Adipocyte (in vitro differentiated cells): Measurements from ENCODE around the gene ITPKB.

Experiments
- DNase-seq: peaks from one replicate; pipeline ENCODE4 v3.0.0-alpha.2; 2015; ENCODE audit warnings: low read depth
- H3K27me3 ChIP-seq: replicated peaks from 2 replicates; pipeline ENCODE4 v1.7.0; 2013; ENCODE audit warnings: mild to moderate bottlenecking, low read length, moderate library complexity; ENCODE audit not compliant: control insufficient read depth, insufficient read depth
- H3K36me3 ChIP-seq: 2 replicates; pipeline ENCODE4 v1.7.0; 2013; ENCODE audit warnings: low read length, mild to moderate bottlenecking, moderate library complexity; ENCODE audit not compliant: control insufficient read depth, insufficient read depth, severe bottlenecking
- H3K4me1 ChIP-seq: 2 replicates; pipeline ENCODE4 v1.7.0; 2013; ENCODE audit warnings: mild to moderate bottlenecking, low read length, moderate library complexity; ENCODE audit not compliant: control insufficient read depth, insufficient read depth
- H3K4me3 ChIP-seq: 2 replicates; pipeline ENCODE4 v1.7.0; 2013; ENCODE audit warnings: mild to moderate bottlenecking, low read length, moderate library complexity
- H3K9ac ChIP-seq: 2 replicates; pipeline ENCODE4 v1.7.0; 2013; ENCODE audit warnings: mild to moderate bottlenecking, low read length, moderate library complexity
- H3K9me3 ChIP-seq: 2 replicates; pipeline ENCODE4 v1.7.0; 2013; ENCODE audit warnings: mild to moderate bottlenecking, low read length, moderate library complexity; ENCODE audit not compliant: control insufficient read depth

ITPKB gene

DNA sequence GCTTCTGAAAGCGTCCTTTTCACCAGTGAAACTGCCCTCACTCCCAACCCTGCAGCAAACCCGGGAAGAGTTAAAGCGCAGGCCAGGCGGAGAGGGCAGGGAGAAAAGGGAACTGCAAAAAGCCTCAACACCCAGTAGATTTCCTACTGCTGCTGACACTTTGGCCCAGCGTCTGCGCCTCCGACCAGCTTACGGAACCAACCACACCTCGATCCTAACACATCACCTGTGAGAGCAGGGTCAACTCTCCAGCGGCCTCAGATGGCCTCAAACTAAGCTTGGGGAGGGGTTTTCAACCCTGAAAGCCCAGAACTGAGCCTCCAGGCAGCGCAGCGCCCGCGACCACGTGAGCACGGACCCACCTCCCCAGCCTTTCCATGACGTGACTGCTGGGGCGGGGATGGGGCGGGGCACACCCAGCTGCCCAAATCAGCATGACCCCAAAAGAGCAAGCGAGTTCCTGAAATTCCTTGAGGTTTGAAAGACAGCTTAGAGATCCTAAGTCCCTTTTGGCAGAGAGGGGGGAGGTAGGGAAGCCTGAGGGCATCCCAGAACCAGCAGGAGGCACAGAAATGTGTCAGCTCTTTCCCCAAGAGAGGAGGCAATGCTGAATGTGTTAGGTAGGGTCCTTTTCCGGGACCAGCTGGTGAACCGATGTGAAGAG, 59.1 kb downstream of the ITPKB start:
- DNase-seq: peak; percentile 88
- no peaks in the 10 kb centered on the region for H3K27me3 ChIP-seq
- peaks cover 54% of the 10 kb centered on the region for H3K4me1 ChIP-seq
- peak overlapping the region; percentile 84 for H3K9ac ChIP-seq
- H3K9me3 ChIP-seq: no peaks in the 10 kb centered on the region
- peak overlapping the region; percentile 81 for H3K4me3 ChIP-seq
- H3K36me3 ChIP-seq: no peaks in the 10 kb centered on the region

DNA sequence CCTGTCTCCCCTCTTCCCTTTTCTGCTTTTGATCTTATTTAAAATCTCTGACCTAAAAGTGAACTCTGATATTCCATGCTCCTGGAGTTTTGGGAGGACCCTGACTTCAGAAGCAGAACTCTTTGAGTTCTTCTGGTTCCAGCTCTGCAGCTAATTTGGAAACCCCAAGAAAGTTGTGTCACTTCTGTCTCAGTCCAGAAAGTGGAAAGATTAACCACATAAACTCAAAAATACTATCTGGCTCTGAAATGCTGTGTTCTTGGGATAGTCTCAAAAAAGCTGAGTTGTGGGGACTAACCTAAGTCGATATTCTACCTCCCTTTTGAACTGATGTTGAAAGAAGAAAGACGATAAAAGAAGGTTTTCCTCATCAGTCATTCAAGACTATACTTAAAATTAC, 59.8 kb downstream of the ITPKB start:
- peak; percentile 4 for DNase-seq
- Histone ChIP-seq H3K4me3 (no peak overlapping the region), H3K9me3 (no peaks in the 10 kb centered on the region), H3K36me3 (no peaks in the 10 kb centered on the region), H3K4me1 (peaks cover 59% of the 10 kb centered on the region), H3K27me3 (no peaks in the 10 kb centered on the region), H3K9ac (peak overlapping the region; percentile 84)

GRCh38 chr1:226678701-226679100, 60.4 kb downstream of the ITPKB start:
- no peak overlapping the region for H3K9ac ChIP-seq
- H3K4me3 ChIP-seq: no peak overlapping the region
- no peaks in the 10 kb centered on the region for H3K9me3 ChIP-seq
- H3K4me1 ChIP-seq: peaks cover 59% of the 10 kb centered on the region
- H3K36me3 ChIP-seq: no peaks in the 10 kb centered on the region
- DNase-seq: no peak
- no peaks in the 10 kb centered on the region for H3K27me3 ChIP-seq

- Histone ChIP-seq H3K4me3 (no peak overlapping the region), H3K9me3 (no peaks in the 10 kb centered on the region), H3K36me3 (no peaks in the 10 kb centered on the region), H3K9ac (no peak overlapping the region), H3K27me3 (no peaks in the 10 kb centered on the region), H3K4me1 (peaks cover 59% of the 10 kb centered on the region)
- DNase-seq: no peak
Observed at GRCh38 chr1:226678251-226678650, 60.8 kb downstream of the ITPKB start.

DNA sequence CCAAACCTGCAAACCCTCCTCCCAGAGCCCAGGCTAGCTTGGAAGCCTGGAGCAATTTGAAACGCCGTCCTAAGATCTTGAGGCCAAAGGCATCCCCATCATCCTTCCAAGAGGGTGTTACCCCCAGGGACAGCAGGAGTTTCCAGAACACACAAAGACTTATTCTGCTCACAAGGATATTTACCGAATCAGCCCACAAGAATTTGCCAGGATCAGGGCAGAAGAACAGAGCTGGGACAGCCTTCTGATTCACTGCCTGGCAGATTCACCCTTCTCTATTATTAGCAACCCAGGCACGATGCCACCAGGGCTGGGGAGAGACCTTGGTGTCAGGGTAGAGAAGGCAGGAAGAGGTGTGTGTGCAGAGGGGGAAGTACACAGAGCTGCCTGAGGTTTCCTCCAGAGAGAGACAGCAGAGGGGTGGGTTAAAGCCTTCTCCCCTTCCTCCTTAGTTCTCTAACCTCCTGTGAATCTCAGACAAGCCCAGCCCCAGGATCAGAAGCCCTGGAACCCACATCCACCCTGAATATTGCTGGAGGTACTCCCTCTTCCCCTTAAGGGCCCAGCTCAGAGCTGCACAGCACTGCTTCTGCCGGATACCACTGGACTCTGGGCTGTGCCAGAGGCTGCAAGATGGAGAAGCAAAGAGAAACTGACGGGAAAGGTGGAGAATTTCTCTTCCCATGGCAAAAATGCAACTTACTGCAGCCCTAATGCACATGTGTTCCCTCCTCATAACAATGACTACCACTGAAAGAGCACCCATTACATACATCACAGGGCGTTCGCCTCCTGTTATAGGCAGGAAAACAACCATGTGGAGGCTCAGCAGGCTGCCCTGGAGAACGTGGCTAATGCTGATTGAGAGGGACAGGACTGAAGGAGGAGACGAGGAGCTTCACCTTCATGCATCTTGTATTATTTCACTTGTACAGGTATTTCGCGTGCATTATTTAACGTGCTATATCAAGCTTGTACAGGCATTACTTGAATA, 61.8 kb downstream of the ITPKB start:
- Histone ChIP-seq H3K4me3 (peak overlapping the region; percentile 59), H3K9ac (no peak overlapping the region), H3K36me3 (no peaks in the 10 kb centered on the region), H3K27me3 (no peaks in the 10 kb centered on the region), H3K4me1 (peaks cover 59% of the 10 kb centered on the region), H3K9me3 (no peaks in the 10 kb centered on the region)
- DNase-seq: peak; percentile 77

GRCh38 chr1:226676381-226676780, 62.7 kb downstream of the ITPKB start:
- Histone ChIP-seq H3K4me1 (peaks cover 59% of the 10 kb centered on the region), H3K4me3 (peak overlapping the region; percentile 59), H3K9ac (no peak overlapping the region), H3K36me3 (no peaks in the 10 kb centered on the region), H3K27me3 (no peaks in the 10 kb centered on the region), H3K9me3 (no peaks in the 10 kb centered on the region)
- DNase-seq: no peak

DNA sequence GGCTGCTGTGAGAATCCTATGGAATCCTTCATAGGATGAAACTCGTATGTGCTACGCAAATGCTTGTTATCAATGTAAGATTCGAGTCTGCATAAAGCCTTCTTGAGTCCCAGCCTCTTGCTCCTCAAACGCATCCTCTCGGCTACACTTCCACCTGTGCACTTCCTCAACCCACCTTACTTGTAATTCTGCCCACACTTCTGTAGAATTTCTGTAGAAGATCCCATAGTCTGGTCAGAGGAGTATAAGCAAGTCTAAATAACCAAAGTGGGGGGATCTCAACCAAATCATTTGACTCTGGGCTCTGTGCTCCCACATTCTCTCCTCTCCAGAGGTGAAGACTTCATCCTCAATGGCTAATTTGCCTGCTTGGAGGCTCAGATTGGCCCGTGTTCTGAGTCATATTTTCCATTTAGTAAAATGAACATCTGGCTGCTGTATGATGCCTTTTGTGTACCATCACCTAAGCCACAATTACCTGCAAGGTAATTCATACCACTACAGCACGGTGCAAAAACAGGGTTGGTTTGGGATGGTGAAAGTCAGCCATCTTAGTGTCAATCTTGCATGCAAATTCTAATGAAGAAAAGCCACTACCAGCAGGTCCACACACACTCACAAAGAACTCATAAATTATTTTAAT, 63.2 kb downstream of the ITPKB start:
- H3K36me3 ChIP-seq: no peaks in the 10 kb centered on the region
- no peak for DNase-seq
- H3K4me3 ChIP-seq: no peak overlapping the region
- H3K4me1 ChIP-seq: peaks cover 56% of the 10 kb centered on the region
- no peaks in the 10 kb centered on the region for H3K27me3 ChIP-seq
- H3K9ac ChIP-seq: no peak overlapping the region
- H3K9me3 ChIP-seq: no peaks in the 10 kb centered on the region

DNA sequence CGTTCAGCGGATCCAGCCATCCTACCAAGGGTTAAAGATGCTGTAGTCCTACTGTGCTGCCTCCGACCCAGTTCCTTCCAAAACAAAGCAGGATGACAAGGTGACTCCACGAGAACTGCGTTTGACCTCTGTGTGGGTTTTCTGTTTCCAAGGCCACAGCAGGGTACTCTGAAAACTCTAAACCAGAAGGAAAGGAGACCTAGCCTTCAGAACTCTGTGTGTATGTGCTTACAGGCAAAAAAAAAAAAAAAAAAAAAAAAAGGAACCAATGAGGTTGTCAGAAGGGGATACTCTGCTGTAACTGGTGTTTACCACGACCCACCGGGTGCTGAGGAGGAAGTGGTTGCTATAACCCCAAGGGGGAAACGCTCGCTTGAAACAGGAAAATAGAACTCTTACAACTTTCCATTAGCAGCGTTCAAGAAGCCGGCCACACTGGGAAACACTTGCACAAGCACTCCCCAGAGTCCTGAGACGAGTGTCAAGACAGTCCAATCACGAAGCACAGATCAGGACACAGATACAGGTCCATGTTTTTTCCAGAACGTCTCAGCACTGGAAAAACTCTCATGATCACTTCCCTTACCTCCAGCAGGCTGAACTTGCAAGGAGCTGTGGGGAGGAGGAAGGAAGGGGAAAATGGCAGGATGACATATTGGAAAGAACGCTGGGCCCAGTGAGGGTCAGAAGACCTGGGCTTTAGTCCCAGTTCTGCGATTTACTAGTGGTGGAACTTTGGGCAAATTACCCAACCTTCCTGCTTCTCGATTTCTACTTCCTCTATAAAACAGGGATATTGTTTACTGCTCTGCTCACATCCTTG, 64.0 kb downstream of the ITPKB start:
- Histone ChIP-seq H3K9ac (no peak overlapping the region), H3K4me3 (no peak overlapping the region), H3K4me1 (peaks cover 49% of the 10 kb centered on the region), H3K27me3 (no peaks in the 10 kb centered on the region), H3K9me3 (no peaks in the 10 kb centered on the region), H3K36me3 (no peaks in the 10 kb centered on the region)
- no peak for DNase-seq

- Histone ChIP-seq H3K4me3 (no peak overlapping the region), H3K36me3 (no peaks in the 10 kb centered on the region), H3K27me3 (no peaks in the 10 kb centered on the region), H3K9me3 (no peaks in the 10 kb centered on the region), H3K4me1 (peaks cover 35% of the 10 kb centered on the region), H3K9ac (no peak overlapping the region)
- no peak for DNase-seq
Observed at GRCh38 chr1:226672339-226672762, 66.7 kb downstream of the ITPKB start.

- no peak for DNase-seq
- Histone ChIP-seq H3K9me3 (no peaks in the 10 kb centered on the region), H3K36me3 (no peaks in the 10 kb centered on the region), H3K4me1 (peaks cover 24% of the 10 kb centered on the region), H3K9ac (no peak overlapping the region), H3K27me3 (no peaks in the 10 kb centered on the region), H3K4me3 (no peak overlapping the region)
Observed at GRCh38 chr1:226671277-226671676, 67.8 kb downstream of the ITPKB start.
